T-helper 1 cell treated with Interleukin-12 subunit alpha and Interleukin-12 subunit beta and Interleukin-4 antibody, amounts not matched to agents 30 ng/mL and 1 ng/mL, for 36 hours (primary cell): Measurements from ENCODE around the gene CCL23. TPM values are rescaled to one million over a fixed set of nuclear protein-coding genes. Genes with fewer than 3 reads are reported as not detected.
"Not testable (repeated sequence)": the region's sequence is repeated elsewhere in the genome, so short reads cannot be mapped to it uniquely, and the experiment has no call there.

Experiments used
- intact Hi-C: fragments of 100-400 bp; cut with micrococcal nuclease; formaldehyde crosslinking; loops from one replicate; pipeline ENCODE4 v1.15.1; 2024
- total RNA-seq: library from RNA; stranded (reverse); gene quantifications from 2 replicates; pipeline ENCODE4 v1.2.3, GENCODE V29; 2022

CCL23 gene
- total RNA-seq, 1 donor from 2014 or later, result not detected

DNA sequence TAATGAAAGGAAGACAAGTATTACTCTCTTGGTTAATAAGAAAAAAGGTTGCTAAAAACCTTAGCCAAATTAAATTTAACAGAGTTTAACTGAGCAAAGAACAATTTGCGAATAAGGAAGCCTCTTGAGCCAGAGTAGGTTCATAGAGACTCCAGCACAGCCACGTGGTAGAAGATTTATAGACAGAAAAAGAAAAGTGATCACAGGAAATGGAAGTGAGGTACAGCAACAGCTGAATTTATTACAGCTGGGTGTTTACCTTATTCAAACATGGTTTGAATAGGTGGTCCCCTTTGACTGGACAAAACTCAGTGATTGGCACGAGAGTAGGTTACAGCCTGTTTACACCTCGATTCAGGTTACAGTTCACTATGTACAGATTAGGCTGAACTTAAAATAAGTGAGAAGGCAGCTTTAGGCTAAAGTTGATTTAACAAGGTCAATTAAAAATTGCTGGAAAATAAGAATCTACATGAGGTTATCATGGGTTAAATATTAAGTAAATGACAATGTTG is 13.1 kb downstream of the CCL23 start:
- intact Hi-C loops, result no loop called here

DNA sequence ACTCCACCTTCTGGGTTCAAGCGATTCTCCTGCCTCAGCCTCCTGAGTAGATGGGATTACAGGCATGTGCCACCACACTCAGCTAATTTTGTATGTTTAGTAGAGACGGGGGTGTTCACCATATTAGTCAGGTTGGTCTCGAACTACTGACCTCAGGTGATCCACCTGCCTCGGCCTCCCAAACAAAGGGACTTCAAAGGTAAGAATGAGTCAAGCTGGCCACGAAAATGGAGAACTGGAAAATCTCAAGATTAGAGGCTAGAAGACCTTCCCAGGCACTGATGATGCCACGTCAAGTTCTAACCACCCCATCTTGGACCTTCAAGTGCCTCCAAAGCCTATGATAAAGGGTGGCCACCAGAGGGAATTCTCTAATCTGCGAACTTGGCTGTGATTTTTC is 15.1 kb downstream of the CCL23 start:
- intact Hi-C loops, result no loop called here

DNA sequence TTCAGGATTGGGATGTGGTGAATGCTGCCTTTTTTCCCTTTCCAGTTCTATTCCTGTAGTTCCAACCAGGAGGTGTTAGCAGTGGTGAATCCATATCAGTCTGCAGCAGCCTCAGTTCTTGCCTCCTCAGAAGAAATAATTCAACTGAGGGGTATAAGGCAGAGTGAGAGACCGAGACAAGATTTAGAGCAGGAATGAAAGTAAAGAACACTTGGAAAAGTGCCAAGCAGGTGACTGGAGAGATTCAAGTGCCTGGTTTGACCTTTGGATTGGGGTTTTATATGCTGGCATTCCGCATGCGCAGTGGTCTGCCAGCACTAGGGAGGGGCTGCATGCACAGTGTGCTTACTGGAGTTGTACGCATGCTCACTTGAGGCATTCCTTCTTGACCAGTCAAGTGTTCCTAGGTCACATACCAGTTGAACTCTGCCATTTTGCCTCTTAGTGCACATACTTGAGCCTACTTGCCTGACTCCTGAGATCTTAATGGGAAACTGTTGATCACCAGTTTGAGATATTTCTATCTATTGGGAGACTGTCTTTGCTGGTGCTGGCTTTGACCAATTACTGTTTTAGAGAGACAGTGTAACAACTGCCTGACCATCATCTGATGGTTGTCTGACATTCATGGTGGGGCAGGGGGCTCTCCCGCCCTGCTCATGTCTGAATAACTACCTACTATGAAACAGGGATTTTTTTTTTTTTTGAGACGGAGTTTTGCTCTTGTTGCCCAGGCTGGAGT is 15.7 kb downstream of the CCL23 start:
- intact Hi-C loops, result no loop called here

DNA sequence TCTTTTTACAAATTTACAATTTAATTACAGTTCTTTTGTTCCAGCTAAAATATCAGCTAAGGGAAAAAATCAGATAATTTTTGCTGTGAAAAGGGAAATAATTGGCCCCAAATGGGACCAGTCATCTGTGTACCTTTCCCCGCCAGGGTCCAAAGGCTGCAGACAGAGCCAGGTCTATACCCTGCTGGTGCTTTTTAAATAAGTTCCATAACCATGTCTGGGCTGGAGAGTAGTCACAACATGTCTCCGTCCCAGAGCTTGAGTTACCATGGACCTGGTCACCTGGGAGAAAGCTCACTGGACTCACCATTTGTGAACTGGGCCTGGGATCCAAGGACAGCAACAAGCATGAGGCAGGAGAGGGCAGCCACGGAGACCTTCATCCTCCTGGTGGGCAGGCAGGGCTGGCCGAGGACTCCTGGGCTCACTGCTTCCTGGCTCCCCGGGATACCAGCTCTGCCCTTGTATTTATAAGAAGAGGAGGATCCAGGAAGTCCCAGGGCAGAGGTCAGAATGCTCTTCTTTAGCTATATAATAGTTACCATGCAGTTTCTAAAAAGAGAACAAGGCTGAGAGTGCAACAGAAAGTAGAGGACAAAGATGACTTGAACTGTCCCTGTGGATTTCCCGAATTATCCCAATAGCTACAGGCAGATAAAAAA is 16.5 kb downstream of the CCL23 start, which contains the start of gene CCL15:
CCL15 (minus strand) TSS at position 444 of the 662 bp plus-strand sequence; CDS start at position 383, 61 bp downstream.
- intact Hi-C loops, result no loop called here

DNA sequence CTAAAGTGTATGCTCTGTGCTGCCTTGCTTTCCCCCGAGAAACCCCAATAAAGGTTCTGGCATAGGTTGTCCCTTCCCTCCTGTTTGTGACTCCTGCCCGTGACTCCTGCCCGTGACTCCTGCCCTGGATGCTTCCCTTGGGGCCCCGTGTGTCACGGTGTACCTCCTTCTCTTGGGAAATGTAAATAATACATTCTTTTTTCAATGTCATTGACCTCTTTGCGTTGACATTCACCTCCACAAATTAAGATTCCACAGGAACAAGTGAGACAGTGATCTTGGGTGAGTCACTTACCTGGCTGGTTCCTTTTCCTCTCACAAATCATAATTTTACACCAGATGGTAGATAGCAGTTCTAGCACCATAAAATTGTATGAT is 17.1 kb downstream of the CCL23 start:
- intact Hi-C loops, result no loop called here

DNA sequence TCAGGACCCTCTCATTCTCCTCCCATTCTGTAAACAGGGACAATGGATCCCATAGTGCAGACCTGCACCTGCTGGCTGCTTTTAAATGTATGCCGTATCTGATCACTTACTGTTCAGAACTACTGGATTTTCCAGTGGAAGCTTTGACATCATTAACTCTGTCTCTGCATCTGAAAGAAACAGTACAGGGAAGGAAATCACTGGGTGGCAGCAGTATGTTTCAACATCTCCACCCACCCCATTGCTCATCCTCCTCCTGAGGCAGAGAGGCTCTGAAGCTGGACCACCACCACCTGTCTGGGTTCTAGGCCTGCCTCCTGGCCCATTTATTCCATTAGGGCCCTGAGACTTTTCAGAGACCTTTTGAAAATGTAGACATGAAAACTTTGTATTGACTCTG is 19.0 kb downstream of the CCL23 start:
- intact Hi-C loops, result no loop called here

DNA sequence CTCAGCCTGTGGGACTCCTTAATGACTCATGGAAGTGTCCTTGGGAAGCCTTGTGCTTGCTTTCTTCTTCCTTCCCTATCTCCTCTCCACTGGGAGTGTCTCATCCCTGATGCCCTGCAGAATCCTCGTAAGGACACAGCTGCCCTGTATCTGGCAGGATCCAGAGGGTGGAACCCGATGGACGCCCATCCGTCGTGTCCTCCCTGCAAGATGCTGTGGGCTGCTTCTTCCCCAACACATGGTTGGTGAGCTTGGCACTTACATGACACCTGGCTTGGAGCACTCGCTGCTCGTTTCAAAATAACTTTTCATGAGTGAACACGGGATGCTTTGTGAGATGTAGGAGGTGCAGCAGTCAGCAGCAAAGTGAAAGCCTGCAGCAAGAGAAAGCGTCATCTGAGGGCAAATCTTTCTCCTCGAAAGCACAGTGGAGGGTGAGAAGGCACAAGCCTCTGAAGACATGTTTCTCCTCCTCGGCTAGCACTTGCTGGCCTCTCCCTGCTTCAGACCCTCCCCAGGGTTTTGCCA is 19.7 kb downstream of the CCL23 start:
- intact Hi-C loops, result no loop called here

DNA sequence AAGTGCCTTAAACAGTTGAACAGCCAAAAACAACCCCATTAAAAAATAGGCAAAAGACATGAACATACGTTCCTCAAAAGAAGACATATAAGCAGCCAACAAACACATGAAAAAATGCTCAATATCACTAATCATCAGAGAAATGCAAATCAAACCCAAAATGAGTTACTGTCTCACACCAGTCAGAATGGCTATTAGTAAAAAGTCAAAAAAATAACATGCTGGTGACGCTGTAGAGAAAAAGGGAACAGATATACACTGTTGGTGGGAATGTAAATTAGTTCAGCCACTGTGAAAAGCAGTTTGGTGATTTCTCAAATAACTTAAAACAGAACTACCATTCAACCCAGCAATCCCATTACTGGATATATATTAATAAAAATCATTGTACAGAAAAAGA is 22.4 kb downstream of the CCL23 start:
- intact Hi-C loops, result not testable (repeated sequence)

DNA sequence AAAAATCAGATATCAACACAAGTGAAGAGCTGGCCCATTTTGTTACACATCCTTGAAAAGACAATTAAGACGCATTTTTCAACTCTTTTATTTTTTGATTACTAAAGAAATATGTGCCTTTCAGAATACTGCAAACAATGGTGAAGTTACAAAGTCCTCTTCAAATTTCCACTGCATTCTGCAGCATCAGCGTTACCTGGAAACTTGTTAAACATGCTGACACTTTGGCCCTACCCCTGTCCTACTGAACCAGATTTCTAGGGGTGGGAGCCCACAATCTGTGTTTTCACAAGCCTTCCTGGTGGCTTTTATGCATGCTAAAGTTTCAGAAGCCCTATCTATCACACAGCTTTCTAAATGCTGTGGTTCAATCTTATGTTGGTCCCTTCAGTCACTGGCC is 26.7 kb downstream of the CCL23 start:
- intact Hi-C loops, result no loop called here

DNA sequence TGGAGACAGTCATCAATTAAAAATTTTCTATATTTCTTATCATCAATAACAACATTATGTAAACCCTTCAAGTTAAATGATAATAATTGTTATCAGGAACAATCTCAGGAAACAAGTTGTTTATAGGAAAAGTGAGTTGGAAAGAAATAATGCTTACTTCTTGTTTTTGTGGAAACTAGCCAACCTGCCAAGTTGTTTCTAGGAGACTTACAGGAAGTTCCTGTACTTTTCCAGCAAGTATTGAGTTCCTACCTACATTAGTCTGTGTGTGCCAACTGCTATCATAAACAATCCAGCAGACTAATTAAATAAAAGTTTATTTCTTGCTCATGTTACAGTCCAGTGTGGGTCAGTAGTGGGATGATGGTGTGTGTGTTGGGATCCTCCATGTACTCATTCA is 29.6 kb downstream of the CCL23 start:
- intact Hi-C loops, result no loop called here

DNA sequence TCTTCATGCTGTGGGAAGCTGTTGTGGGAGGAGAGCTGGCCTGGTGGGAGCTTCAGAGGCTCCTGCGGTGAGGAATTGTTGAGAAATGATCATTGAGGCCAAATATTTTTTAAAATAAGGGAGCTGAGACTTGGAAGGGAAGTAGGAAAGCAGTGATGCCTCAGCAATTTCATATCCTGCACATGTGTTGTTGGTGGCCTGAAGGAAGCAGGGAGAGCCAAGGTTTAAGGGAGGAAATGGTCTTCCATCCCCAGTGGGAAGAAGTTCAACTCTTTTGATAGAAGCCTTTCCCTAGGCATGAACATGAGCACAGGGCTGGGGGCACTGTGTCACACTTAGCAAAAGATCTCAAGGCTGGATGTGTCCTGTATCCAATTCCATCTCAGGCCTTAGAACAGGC is 31.1 kb downstream of the CCL23 start, which contains the start of gene CCL14:
CCL14 (minus strand) TSS at position 87 of the 400 bp plus-strand sequence; CDS start at position 7, 80 bp downstream.
- intact Hi-C loops, result no loop called here

DNA sequence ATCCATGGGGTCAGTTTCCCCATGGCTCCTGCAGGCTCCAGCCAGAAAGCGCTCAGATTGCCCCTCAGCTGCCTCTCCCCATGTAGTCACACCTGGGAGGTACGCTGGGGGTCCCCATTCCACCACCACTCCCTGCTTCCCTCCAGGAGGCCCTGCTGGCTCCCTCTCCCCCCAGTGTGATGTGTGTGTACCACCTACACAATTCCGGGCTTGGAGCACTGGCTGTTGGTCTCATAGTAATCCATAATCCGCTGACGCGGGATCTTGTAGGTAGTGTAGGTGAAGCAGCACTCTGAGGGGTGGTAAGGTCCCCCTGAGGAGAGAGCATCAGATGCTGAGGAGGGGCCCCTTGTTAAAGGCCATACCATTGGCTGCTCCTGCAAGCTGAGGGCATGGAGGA is 33.6 kb downstream of the CCL23 start:
- intact Hi-C loops, result no loop called here

DNA sequence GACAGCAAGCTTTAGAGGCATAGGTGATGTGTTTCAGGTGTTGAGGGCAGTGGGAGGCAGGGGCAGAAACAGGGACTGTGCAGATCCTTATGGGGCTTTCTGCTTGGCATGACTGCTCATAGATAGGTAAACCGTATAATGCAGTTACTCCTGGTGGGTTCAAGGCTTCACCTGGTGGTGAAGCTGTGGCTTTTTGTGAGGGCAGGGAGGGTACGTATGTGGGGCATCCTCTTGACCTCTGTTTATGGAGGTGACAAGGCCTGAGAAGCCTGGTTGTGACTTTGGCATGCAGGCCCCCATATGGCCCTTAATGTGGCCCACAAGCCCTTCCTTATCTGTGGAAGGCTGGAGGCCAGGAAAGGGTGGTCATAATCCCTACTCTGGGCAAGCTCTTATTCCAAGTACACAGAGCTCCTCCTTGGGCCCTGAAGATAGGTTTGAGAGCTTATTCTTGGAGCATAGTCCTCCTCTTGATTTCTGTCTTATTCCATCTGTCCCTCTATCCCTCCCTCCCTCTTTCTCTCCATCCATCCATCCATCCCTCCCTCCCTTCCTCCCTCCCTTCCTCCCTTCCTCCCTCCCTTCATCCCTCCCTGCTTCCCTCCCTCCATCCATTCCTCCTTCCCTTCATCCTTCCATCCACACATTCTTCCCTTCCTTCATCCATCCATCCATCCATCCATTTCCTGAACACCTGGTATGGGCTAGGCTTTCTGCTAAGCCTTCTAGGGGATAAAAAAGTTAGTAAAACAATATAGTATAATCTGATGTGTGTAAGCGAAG is 35.2 kb downstream of the CCL23 start:
- intact Hi-C loops, result no loop called here

DNA sequence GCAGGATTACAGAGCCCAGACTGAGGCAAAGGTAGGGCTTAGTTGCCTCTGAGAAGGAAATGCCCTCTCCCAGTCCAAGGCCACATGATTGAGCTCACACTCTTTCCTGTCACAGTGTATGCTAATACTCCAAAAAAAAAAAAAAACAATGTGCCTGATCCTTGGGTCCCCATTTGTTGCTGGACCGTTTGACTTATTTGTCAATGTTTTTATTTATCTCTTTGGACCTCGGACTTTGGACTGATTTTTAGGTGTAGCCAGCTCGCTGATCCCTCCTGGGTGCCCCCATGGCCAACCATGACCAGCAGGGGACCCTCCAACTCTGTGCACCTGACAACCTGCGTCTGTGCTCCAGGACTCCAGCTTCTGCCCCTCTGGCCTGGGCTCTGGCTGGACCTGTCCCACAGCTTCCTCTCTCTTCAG is 35.9 kb downstream of the CCL23 start:
- intact Hi-C loops, result no loop called here

DNA sequence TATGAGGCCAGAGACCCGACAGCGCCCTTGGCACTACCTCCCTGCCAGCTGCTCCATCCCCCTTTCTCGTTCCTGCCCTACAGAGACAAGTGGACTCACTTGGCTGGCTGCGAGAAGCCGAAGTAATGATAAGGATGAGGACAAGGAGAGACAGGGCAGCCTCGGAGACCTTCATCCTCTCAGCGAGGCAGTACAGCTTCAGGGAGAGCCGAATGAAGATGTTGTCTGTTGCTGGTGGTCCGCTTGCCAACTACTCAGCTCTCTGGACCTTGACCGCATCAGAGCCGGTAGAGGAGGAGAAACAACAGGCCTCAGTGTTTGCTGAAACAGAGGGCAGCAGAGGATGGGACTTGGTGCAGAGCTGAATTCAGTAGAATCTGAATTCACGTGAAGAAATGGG is 36.5 kb downstream of the CCL23 start, which contains the start of gene CCL16:
CCL16 (minus strand) TSS at position 252 of the 400 bp plus-strand sequence; CDS start at position 175, 77 bp downstream.
- intact Hi-C loops, result no loop called here

DNA sequence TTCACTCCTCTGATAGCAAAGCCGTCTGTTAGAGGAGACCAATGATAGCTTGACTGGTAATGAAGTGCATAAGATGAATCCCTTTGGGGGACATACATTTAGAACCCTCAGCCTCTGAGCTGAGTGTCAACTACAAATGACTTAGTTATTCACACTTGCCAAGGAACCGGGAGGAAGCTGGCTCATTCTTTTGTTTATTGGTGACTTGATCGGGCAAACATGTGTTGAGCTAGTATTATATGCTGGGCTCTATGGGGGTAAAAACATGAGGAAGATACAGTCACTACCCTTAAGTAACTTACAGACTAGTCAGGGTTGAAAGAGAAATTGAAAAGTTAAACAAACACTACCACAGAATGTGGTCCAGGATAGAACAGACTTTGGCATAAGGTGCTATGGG is 39.4 kb downstream of the CCL23 start:
- intact Hi-C loops, result no loop called here

DNA sequence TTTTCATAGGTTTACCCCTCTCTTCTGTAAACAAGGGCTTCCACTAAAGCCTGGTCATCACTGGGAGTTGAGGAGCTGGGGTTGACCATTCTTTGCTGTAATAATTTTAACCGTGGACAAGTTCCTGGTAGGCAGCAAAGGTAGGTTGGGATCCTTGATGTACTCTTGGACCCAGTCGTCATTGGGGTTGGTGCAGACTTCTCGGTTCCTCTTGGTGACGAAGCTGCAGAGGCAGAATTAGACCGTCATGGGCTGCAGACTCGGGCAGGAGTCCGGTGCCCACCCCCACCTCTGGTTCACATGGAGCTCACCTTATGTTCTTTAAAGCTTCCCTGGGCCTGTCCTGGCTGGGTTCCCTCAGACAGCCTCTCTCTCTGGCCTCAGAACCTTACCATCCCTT is 40.3 kb downstream of the CCL23 start:
- intact Hi-C loops, result no loop called here

DNA sequence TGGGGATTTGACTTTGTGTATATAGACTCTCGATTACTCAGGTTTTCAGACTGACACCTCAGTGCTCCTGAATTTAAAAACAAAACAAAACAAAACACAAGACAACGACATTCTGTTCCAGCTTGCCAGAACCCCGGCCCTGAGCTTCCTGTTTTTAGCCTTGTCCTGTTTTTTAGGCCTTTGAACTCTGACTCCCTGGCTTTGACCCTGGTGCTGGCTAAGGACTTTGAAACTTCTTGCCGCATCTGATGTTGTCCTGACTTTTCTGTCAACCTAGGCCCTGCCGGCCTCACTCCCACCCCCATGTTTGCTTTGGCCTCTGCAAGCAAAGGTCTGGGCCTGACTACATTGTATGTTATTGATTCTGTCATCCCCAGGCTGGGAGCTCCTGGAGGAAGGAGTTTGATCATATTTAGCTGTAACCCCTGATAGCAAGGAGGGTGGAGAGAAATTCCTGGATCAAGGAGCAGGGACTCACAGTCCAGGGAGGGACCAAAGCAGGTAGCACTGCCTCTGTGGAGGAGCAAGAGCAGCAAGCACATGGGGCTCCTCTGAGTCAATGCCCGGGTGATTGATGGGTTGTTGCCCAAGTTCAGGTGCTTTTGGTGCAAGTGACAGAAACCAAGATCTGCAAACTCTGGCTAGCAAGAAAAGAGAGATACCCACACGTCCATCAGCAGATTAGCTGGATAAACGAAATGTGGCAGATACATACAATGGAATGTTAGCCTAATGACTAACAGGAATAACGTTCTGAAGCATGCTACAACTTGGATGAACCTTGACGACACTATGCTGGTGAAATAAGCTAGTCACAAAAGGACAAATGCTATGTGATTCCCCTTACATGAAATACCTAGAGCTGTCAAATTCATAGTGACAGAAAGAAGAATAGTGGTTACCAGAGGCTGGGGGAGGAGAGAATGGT is 44.2 kb downstream of the CCL23 start:
- intact Hi-C loops, result no loop called here

DNA sequence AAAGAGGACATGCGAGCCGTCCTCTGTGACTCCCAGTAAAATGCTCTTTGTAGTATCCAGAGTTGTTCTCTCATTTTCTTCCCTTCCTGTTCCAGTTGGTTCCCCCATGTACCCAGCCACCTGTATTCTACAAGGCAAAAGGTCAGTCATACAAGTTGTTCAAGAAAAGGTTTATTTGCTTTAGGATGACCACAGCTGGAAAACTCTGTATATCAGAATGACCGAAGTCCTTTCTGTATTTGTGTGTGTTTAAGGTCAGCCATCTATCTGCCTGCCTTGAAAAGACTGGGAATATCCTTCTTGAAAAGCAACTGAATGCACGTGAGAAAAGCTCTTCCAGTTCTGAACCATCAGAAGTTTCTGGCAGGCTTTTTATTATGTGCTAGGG is 44.8 kb downstream of the CCL23 start:
- intact Hi-C loops, result no loop called here

DNA sequence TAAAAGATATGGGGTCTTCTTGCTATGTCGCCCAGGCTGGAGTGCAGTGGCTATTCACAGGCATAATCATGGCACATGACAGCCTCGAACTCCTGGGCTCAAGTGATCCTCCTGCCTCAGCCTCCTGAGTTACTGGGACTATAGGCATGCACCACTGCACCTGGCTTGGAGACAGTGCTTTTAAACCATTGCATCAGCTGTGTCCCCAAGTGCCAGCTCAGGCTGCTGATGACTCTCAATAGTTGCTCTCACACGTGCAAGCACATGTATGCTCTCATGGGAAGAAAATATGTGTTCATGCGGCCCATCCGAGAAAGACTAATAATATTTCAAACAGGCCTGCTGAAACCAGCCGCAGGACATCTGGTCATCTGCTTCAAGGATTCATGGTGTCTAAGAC is 45.2 kb downstream of the CCL23 start:
- intact Hi-C loops, result no loop called here
